ENCODE results near the gene C12orf54.
"Not testable (repeated sequence)": the region's sequence is repeated elsewhere in the genome, so short reads cannot be mapped to it uniquely, and the experiment has no call there.

C12orf54 gene
- long read RNA-seq, donor 1 = 0 reads
- long read RNA-seq, donor 2 = 0 reads
- long read RNA-seq, donor 3 = 0 reads
- long read RNA-seq, donor 4 = 0 reads
- long read RNA-seq, donor 5 = 0 reads
- long read RNA-seq, donor 6 = 0 reads
- long read RNA-seq, donor 7 = 0 reads
- long read RNA-seq, donor 8 = 0 reads

DNA sequence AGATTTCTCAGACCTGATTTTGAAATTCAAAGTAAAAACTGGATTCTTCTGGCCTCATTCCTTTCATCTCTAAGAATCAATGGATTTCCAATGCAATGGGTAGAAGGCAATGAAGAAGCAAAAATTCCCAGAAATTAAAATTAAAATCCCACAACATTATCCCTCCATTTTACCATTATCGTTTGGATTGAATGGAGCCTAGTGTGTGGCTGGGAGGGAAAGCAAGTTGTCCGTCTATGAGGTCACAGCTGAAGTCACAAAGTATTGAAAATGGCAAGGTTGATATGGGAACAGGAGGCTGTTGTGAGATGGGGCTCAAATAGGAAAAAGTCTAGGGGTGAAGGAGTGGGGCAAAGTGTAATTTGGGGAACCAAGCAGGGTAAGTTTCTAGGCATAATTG lies at the start of gene C12orf54:
TSS of gene C12orf54 (plus strand) at position 301 of the 400 bp plus-strand sequence. CDS start 799 bp downstream, outside the sequence.
- no peak for DNase-seq

DNA sequence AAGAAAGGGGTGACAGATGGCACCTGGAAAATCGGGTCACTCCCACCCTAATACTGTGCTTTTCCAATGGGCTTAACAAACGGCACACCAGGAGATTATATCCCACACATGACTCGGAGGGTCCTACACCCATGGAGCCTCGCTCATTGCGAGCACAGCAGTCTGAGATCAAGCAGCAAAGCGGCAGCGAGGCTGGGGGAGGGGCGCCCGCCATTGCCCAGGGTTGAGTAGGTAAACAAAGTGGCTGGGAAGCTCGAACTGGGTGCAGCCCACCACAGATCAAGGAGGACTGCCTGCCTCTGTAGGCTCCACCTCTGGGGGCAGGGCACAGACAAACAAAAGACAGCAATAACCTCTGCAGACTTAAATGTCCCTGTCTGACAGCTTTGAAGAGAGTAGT lies 48.3 kb upstream of the C12orf54 start:
- DNase-seq = not testable (repeated sequence)

DNA sequence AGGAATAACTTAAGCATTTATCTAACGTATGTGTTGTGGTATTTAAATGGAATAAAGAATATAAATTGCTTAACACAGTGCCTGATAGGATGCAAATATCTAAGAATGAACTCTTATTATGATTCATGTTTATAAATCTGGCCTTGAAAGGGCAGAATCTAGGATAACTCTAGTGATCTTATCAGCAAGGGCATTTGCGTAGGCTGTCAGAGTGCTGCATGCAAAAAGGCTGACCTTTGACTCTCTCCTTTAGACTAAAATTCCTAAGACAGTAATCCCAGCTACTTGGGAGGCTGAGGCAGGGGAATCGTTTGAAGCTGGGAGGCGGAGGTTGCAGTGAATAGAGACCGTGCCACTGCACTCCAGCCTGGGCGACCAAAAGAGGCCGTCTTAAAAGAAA lies 41.2 kb upstream of the C12orf54 start:
- no peak for DNase-seq

DNA sequence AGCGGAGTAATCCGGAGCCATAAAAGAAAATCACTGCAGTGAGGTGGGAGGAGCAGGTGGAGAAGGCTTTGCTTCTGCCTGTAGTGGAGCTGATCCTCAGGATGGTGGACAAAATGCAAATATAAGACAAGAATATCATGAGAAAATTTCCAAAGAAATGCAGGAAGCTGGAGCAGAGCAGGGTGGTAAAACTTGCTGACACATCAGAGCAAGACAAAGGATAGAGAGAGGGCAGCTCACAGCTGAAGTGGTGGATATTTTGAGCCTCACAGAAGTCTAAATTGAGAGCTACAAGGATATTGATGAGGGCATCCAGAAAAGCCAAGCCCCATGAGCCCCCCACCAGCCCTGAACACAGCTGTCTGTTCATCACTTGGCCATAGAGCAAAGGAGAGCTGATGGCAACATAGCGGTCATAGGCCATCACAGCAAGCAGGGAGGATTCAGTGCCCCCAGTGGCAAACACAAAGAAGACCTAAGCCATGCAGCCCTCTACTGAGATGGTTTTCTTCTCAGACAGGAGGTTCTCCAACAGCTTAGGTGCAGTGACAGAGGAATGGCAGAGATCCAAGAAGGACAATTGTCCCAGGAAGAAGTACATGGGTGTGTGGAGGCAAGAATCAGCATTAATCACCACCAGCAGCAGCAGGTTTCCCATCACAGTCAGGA lies 40.0 kb upstream of the C12orf54 start:
- DNase-seq = no peak

DNA sequence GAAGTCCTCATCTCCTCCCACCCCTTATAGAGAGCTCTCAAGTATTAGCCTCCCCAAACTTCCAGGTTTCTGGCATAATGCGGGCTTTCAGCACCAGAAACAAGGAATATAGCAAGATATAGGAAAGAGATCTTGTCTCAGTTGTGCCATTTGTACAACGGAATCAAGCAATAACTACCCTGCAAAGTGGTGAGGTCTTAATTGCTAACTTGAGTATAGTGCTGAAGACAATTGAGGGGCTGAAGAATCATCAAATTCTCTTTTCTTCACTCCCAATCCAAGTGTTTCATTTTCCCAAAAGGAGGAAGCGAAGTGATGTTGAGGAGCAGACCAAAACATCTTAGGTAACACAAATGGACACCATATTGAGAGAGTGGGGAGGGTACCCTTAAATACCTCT lies 36.8 kb upstream of the C12orf54 start:
- no peak for DNase-seq

DNA sequence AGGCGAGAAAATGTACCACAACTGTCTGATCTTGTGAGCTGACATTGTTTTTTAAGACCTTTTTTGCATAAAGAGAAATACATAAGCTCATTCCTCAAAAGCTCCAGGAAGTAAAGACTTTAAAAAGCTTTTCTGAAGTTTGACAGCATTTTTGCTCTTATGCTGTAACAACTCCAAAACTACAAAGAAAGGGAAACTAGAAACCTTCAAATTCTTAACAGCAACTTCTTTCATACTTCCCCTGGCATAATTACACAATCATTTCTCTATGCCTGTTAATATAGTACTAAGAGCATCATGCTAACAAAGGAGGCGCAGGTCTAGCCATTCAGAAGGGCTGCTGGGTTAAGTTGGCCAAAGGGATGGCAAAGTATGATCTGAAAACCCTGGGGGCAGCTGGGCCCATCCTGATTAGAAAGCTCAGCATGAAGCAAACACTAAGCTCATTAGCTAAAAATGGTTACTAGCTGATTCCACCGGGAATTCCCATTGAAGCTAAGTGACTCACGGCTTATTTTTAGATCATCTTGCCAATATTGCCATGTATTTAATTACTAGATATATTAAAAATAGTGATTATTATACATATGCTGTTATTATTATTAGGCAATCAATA lies 36.0 kb upstream of the C12orf54 start:
- DNase-seq = no peak

DNA sequence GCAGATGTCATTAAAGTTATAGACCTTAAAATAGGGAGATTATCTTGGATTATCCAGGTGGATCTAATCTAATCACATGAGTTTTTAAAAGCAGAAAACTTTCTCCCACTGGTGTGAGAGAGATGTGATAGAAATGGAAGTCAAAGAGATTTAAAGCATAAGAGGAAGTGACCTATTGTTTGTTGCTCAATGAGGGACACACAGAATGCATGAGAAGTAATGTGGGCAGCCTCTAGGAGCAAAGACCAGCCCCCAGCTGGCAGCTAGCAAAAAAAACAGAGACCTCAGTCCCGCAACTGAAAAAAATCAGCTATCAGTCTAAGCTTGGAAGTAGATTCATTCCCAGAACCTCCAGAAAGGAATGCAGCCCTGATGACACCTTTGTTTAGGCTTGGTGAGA lies 34.5 kb upstream of the C12orf54 start:
- no peak for DNase-seq

DNA sequence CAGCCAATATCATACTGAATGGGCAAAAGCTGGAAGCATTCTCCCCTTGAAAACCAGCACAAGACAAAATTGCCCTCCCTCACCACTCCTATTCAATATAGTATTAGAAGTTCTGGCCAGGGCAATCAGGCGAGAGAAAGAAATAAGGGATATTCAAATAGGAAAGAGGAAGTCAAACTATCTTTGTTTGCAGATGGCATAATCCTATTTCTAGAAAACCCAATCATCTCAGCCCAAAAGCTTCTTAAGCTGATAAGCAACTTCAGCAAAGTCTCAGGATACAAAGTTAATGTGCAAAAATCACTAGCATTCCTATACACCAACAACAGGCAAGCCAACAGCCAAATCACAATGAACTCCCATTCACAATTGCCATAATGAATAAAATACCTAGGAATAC lies 30.9 kb upstream of the C12orf54 start:
- DNase-seq = no peak

DNA sequence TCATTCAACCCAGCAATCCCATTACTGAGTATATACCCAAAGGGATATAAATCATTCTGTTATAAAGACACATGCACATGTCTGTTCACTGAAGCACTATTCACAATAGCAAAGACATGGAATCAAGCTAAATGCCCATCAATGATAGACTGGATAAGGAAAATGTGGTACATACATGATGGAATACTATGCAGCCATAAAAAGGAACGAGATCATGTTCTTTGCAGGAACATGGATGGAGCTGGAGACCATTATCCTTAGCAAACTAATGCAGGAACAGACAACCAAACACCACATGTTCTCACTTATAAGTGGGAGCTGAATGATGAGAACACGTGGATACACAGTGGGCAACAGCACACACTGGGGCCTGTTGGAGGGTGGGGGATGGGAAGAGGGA lies 29.3 kb upstream of the C12orf54 start:
- DNase-seq = not testable (repeated sequence)

DNA sequence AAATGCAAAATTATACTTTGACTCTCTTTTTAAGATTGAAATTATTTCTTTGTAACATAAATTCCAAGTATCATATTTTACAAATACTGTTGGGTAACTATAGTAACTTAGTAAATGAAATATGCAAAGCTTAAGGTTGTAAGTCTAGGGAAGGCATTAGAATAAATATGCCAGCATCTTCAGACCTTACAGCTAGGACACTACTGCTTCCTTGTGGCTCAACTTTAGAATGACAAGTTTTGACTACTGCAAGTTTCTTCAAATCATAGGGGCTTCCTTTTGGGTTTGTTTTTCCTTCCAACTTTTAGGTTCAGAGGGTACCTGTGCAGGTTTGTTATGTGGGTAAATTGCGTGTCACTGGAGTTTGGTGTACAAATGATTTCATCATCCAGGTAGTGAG lies 27.6 kb upstream of the C12orf54 start:
- DNase-seq = no peak

DNA sequence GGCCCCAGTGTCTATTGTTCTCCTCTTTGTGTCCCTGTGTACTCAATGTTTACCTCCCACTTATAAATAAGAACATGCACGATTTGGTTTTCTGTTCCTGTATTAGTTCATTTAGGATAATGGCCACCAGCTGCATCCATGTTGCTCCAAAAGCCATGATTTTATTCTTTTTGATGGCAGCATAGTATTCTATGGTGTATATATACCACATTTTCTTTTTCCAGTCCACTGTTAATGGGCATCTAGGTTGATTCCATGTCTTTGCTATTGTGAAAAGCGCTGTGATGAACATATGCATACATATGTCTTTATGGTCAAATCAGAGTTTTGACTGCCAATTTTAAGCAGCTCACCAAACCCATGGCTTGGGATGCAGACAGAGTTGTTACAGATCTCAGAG lies 27.2 kb upstream of the C12orf54 start:
- DNase-seq = no peak

DNA sequence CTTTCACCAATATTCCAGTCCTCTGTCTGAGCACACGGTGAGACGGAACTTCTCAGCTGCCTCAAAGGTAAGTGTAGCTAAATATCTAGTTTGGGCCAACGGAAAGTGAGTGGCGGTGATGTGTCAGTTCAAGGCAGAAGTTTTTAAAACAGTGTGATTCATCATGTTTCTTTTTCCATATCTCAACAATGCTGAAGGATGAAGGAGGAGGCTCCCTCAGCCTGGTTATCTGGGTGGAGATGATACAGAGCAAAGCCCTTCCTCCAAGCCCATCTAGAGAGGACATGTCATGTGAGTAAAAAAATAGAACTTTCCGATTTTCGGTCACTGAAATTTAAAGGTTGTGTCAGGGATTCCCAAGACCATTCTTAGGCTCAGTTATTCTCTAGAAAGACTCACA lies 23.0 kb upstream of the C12orf54 start:
- no peak for DNase-seq

DNA sequence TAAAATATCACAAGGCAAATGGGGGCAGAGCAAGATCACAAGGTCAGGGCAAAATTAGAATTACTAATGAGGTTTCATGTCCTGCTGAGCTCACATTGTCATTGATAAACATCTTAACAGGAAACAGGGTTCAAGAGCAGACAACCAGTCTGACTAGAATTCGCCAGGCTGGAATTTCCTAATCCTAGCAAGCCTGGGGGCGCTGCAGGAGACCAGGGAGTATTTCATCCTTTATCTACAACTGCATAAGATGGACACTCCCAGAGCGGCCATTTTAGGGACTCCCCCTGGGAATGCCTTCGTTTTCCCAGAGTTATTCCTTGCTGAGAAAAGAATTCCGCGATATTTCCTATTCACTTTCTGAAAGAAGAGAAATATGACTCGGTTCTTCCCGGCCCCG lies 13.3 kb upstream of the C12orf54 start:
- not testable (repeated sequence) for DNase-seq

DNA sequence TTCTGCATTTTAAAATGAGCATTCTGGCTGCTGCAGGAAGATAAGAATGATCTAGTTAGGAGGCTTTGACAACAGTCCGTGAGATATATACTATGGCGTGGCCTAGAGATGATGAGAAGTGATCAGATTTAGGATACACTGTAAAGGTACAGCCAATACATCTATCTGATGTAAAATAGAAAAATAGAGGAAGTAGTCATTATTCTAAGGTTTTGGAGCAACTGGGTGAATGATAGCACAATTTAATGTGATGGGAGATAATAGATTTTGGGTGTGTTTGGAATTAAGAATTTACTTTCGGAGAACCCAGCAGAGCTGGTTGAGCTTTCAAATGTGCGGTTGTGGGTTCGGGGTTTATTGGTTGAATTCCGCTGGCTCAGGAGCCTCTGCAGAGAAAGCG lies 10.0 kb upstream of the C12orf54 start, which contains the start of gene ANP32D:
TSS of gene ANP32D (plus strand) at position 301 of the 400 bp plus-strand sequence. CDS start 106 bp downstream, outside the sequence.
- DNase-seq = no peak

DNA sequence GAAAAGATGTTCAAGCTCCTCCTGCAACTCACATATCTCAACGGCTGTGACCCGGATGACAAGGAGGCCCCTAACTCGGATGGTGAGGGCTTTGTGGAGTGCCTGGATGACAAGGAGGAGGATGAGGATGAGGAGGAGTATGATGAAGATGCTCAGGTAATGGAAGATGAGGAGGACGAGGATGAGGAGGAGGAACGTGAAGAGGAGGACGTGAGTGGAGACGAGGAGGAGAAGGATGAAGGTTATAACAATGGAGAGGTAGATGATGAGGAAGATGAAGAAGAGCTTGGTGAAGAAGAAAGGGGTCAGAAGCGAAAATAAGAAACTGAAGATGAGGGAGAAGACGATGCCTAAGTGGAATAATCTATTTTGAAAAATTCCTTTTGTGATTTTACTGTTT lies 9.2 kb upstream of the C12orf54 start:
- no peak for DNase-seq

DNA sequence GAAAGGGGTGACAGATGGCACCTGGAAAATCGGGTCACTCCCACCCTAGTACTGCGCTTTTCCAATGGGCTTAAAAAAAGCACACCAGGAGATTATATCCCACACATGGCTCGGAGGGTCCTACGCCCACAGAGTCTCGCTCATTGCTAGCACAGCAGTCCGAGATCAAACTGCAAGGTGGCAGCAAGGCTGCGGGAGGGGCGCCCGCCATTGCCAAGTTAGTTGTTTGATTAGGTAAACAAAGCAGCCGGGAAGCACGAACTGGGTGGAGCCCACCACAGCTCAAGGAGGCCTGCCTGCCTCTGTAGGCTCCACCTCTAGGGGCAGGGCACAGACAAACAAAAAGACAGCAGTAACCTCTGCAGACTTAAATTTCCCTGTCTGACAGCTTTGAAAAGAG lies 7.8 kb upstream of the C12orf54 start:
- DNase-seq = not testable (repeated sequence)

DNA sequence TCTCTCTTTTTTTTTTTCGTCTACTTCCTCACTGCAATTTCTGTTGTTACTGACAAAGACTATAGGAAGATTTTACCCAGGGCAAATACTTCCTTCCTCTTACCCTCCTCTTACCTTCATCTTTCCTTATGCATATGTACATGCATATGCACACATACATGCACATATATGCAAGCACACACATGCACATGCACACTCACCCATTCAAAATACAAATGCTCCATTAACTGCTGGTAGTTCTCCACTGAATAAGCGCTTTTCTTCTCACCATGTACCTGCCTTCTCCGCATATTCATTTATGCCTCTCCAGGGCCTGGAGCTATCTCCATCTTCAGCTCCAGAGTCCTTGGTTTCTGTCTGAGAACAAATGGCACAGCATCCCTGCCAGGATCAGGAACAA lies 632 bp downstream of the C12orf54 start:
- no peak for DNase-seq

DNA sequence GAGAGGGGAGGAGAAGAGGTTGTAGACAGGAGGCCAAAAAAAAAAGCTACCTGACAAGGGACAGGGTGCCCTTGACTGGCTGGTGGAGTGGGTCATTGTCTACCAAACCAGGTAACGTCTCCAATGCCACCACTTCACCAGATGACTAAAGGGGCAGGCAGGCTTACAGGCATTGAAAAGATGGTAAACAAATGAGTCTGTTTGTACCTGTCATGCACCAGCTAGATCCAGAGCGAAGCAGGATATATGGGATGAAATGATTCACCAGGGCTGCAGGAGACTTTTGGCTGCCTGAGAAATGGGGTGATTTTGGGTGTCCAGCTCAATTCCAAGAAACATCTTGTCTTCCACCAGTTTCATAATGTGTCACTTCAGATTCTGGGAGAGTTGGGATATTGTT lies 4.0 kb downstream of the C12orf54 start:
- no peak for DNase-seq

DNA sequence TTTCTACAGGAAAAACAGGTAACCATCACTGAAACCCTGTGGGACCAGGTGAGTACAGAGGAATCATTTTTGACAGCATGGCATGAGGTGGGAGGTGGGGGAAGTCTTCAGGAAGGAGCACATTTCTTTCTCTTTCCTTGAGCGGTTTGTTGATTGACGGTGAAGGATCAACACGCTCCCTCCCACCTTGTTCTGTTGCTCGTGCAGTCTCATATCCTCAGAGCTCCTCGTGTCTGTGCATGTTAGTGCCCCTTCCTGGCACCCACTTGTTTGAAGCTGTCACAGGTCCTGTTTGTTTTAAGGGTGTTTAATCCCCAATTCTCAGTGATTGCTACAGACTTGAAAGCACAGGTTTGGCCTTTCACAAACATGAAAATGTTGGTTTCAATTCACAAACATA lies 4.4 kb downstream of the C12orf54 start:
- no peak for DNase-seq

DNA sequence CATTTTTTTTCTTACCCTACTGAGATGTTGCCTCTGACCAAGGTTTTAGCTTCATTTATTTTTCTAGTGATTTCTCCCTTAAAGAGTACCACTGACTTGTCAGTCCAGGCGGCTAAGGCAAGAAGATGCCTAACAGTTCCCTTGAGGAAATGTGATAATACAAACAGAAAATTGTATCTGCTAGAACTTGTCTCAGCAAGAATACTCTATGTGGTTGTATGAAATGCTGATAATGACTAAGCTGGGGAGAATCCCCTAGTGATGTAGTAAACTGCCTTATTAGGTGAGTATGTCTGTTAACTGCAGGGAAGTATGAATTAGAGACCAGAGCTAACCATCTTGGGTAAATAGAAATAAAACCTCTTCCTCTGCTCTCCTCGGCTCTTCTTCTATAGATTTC lies 6.7 kb downstream of the C12orf54 start:
- no peak for DNase-seq

DNA sequence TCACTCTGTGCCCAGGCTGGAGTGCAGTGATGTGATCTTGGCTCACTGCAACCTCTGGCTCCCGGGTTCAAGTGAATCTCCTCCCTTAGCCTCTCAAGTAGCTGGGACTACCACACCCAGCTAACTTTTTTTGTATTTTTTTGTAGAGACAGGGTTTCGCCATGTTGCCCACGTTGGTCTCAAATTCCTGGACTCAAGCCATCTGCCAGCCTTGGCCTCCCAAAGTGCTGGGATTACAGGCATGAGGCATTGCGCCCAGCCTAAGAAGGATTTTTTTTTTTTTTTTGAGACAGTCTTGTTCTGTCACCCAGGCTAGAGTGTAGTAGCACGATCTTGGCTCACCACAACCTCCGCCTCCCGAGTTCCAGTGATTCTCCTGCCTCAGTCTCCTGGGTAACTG lies 7.2 kb downstream of the C12orf54 start:
- DNase-seq = not testable (repeated sequence)

DNA sequence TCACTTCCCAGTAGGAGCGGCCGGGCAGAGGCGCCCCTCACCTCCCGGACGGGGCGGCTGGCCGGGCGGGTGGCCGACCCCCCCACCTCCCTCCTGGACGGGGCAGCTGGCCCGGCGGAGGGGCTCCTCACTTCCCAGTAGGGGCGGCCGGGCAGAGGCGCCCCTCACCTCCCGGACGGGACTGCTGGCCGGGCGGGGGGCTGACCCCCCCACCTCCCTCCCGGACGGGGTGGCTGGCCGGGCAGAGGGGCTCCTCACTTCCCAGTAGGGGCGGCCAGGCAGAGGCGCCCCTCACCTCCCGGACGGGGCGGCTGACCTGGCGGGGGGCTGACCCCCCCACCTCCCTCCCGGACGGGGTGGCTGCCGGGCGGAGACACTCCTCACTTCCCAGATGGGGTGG lies 18.0 kb downstream of the C12orf54 start:
- DNase-seq = not testable (repeated sequence)

DNA sequence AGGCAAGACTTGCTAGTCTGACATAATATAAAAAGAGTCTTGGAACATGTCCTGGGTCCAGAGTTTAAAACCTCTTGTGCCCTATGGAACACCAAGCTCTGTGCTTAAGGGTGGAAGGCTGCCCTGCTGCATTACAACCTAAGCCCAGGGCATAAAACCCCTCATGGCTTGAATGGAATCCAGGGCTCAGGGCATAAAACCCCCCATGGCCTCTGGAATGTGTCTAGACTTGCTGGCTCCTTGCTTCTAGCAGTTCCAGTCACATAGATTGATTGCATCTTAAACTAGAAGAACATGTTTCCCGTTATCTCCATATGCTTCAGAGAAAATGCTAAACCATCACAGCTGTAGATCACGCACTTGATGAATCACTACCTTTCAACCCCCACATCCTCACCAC lies 24.5 kb downstream of the C12orf54 start:
- DNase-seq = not testable (repeated sequence)

DNA sequence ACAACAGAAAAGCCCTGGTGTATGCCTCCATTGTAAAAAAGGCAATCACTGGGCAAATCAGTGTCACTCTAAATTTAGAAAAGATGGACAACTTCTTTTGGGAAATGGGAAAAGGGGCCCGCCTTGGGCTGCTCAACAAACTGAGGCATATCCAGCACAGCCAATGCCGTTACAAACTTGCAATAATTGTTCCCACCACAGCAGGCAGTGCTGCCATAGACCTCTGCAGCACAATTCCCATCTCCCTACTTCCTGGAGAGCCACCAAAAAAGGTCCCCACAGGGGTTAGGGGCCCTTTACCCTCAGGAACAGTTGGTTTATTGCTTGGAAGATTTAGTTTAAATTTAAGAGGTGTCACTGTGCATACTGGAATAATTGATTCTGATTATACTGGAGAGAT lies 26.7 kb downstream of the C12orf54 start:
- no peak for DNase-seq
